HPDE6-E6E7 (cell line): ENCODE measurements around the gene QARS1.

Experiments
- DNase-seq: peaks from one replicate; pipeline ENCODE4 v3.0.0; 2011; ENCODE audit warnings: missing footprints; ENCODE audit errors: extremely low spot score

Gene QARS1

GRCh38 chr3:49120438-49121131 lies 16.0 kb upstream of the QARS1 start, which contains the start of gene USP19:
USP19 (minus strand) TSS chr3:49120823; CDS start chr3:49119145, 1,678 bp downstream.
- peak; percentile 63 for DNase-seq

- no peak for DNase-seq
These were observed 15.5 kb upstream of the QARS1 start for GRCh38 chr3:49120096-49120437.

DNA sequence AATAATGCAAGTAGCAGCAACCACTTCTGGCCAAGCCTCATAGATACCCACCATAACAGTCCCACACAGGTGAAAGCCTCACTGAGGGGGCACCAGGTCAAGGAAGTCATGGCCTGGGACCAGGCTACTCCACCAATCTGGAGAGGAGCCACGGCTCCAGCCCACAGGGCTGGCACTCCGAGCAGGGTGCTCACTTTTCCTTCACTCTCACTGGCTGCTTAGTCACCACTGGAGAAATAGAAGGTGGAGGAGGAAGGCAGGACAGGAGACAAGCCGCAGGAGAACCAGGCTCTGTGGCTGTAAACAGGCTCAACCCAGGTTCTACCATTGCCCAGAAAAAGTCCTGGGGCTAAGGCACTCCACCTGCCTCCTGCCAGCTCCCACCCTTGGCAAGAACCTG lies 14.9 kb upstream of the QARS1 start:
- no peak for DNase-seq

DNA sequence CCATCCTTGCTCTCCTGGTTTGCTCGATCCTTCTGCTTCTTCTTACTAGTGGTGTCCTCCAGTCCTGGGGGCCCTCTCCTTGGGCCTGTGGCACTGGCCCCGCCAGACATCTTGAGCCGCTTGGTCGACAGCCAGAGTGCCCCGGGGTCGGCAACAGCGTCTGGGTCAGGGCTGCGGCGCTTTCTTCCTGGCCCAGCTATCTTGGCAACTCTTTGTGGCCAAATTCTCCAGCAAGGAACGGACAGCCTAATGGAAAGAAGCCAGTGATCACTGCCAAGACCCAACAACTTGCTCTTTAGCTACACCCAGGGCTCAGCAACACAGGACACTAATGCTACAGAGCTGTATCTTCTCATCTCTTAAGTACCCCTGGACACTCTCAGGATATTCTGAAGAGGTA lies 14.5 kb upstream of the QARS1 start:
- DNase-seq = no peak

DNA sequence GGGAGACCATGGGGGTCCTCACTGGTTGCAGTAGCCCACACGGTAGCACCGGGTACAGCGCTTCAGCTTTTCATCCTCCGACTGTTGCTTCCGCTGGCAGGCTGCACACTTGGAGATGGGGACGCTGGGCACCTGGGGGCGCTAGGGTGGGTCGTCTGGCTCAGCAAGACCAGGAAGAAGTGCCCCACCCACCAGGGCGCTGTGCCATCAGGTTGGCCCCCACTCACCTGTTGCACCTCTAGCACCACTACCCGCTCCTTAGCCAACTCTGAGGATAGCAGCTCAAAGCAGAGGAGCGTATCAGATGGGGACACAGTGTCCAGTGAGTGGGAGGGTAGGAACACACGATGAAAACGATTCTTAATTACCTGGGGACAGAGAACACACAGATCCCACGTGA lies 7.7 kb upstream of the QARS1 start:
- DNase-seq = no peak

GRCh38 chr3:49111347-49111746 lies 6.8 kb upstream of the QARS1 start:
- no peak for DNase-seq

DNA sequence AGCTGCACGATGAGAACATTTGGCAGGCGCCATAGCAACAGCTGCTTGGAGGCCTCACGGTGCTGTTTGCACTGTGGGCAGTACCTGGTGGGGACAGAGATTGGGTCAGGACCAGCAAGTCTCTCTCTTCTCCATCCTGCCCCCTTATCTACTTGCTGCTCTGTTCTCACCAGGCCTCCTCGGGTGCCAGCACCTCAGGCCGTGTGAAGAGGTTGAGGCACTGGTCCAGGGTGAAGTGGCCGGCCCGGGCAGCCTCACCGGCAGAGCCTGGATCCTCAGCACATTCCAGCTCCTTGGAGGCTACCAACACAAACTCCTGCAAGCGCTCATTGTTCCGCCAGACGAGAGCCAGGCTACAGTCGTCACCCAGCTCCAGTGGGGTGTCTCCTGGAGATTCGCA lies 6.2 kb upstream of the QARS1 start:
- no peak for DNase-seq

DNA sequence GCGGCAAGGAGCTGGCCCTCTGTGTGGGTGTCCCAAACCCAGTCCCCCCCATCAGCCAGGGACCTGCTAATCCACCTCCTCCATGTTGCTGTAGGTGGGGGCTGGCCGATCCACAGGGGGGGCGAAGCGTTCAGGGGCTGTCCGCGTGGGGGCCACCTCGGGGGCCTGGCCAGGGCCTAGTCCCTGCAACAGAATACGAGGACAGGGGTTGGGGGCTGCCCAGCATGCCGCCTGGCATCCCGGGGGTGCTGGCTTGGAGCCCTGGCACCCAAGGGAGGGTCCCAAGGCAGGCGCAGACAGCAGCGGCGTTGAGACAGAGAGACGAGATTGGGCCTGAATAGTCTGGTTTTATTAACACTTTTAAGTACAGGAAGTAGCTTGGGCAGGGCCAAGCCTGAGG lies 3.8 kb upstream of the QARS1 start:
- DNase-seq = no peak

DNA sequence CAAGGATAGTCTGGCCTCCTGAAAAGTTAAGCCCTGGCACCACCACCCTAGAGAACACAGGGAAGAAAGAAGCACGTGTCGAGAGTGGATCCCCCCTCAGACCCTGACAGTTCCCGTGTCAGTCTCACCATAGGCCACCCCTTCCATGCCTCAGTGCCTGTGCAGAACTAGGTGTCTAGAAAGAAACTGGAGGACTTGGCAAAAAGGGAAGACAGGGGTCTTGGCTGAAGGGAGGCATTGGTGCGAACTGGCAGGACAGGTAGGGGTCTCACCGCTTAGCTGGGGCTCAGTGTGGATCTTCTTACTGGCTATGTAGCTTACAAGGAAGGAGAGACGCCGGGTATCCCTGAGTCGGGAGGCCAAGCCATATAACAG lies 518 bp downstream of the QARS1 start:
- no peak for DNase-seq

GRCh38 chr3:49100046-49100615 lies 4.4 kb downstream of the QARS1 start:
- no peak for DNase-seq

DNA sequence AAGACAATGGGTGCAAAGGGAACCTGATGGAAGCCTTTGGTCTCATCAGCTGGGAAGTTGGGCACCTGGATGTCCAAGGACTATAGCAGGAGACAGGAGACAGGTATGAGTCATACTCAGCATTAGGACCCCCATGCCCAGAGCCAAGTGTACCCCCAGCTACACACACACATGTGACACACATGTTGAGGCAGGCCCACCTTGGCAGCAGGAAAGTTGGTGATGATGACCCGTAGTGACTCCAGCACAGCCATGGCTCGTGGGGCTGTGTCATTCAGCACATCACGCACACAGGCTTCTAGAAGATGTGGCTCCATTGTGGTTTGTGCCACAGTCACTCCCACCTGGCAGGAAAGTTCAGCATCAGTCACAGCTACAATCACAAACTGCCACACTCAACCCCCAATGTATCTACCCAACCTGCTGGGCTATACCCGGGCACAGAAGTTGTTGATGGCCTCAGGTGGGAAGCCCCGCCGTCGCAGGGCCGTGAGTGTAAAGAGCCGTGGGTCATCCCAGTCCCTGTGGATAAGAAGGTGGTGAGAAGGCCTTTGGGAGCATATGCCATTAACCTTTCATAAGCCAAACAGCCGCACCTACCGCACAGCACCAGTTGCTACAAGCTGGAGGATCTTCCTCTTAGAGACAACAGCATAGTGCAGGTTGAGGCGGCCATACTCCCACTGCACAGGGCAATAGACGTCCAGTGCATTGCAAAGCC lies 5.5 kb downstream of the QARS1 start:
- no peak for DNase-seq

GRCh38 chr3:49098429-49098828 lies 6.1 kb downstream of the QARS1 start:
- no peak for DNase-seq

GRCh38 chr3:49093853-49094767 lies 10.4 kb downstream of the QARS1 start, which contains the start of gene QRICH1:
QRICH1 (minus strand) TSS chr3:49094071; CDS start chr3:49077017, 17,054 bp downstream.
- DNase-seq = peak; percentile 77

GRCh38 chr3:49092938-49093852 lies 11.4 kb downstream of the QARS1 start:
- peak; percentile 1 for DNase-seq

DNA sequence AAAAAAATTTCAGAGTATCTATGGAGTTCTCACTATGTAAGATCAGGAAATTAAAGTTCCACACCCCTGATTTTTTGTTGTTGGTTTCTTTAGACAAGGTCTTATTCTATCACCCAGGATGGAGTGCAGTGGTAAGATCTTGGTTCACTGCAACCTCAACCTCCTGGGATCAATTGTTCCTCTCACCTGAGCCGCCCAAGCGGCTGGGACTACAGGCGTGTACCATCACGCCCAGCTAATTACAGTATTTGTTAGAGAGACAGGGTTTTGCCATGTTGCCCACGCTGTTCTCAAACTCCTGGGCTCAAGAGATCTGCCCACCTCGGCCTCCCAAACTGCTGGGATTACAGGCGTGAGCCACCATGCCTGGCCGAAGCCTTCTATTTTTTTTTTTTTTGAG lies 23.1 kb downstream of the QARS1 start:
- no peak for DNase-seq

GRCh38 chr3:49079270-49079669 lies 25.3 kb downstream of the QARS1 start:
- no peak for DNase-seq

- DNase-seq = no peak
These were observed 27.9 kb downstream of the QARS1 start for GRCh38 chr3:49076646-49077045.

- no peak for DNase-seq
These were observed 28.4 kb downstream of the QARS1 start for GRCh38 chr3:49076116-49076515.

DNA sequence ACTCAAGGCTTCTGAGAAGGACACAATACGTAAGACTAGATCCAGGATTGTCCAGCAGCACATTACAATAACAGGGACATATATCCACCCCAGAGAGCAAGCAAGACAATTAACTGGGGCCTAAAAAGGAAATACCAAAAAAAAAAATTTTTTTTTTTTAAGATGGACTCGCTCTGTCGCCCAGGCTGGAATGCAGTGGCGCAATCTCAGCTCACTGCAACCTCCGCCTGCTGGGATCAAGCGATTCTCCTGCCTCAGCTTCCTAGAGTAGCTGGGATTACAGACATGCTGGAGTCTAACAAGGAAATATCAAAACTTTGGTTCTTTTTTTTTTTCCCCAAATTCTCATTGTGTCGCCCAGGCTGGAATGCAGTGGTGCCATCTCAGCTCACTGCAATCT lies 46.5 kb downstream of the QARS1 start:
- no peak for DNase-seq

- no peak for DNase-seq
These were observed 47.3 kb downstream of the QARS1 start for GRCh38 chr3:49057268-49057667.

DNA sequence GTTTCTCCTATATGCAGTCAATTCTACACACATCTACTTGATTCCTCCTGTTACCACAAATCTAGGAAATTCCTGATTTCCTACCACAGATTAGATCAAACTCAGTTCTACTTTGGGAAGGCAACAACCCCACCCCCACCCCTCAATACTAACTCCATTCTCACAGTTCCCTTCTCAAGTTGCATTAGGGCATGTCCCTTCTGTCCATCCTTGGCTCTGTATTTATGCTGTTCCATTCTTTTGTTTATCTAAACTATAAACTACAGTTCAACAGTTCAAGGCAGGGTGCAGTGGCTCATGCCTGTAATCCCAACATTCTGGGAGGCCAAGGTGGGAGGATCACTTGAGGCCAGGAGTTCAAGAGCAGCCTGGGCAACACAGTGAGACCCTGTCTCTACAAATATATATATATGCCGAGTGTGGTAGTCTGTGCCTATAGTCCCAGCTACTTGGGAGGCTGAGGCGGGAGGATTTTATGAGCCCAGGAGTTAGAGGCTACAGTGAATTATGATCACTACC lies 50.2 kb downstream of the QARS1 start:
- no peak for DNase-seq
